ENCODE measurements around the gene CACNA1D.

CACNA1D gene

GRCh38 chr3:53594276-53594675 is 99.9 kb downstream of the CACNA1D start:
- H3K4me1 ChIP-seq (ENCODE audit: control insufficient read depth, insufficient read depth, low read length), result no peaks in the 10 kb centered on the region
- no peak overlapping the region for H3K4me3 ChIP-seq (ENCODE audit: low read depth, low read length)
- H3K9ac ChIP-seq (ENCODE audit: low read length), result no peak overlapping the region
- H3K27me3 ChIP-seq (ENCODE audit: control insufficient read depth, insufficient read depth, low read length), result no peaks in the 10 kb centered on the region
- H3K36me3 ChIP-seq (ENCODE audit: control insufficient read depth, insufficient read depth, low read length), result no peaks in the 10 kb centered on the region
- peaks cover 7% of the 10 kb centered on the region; the same call in 1 of the 2 replicates for H3K9me3 ChIP-seq (ENCODE audit: control insufficient read depth, insufficient read depth, low read depth, low read length)
- no peak overlapping the region for H3K27ac ChIP-seq (ENCODE audit: low read depth, low read length)

- Histone ChIP-seq H3K9ac (ENCODE audit: low read length) (no peak overlapping the region), H3K27me3 (ENCODE audit: control insufficient read depth, insufficient read depth, low read length) (no peaks in the 10 kb centered on the region), H3K9me3 (ENCODE audit: control insufficient read depth, insufficient read depth, low read depth, low read length) (peaks cover 7% of the 10 kb centered on the region; the same call in 1 of the 2 replicates), H3K4me3 (ENCODE audit: low read depth, low read length) (no peak overlapping the region), H3K27ac (ENCODE audit: low read depth, low read length) (no peak overlapping the region), H3K36me3 (ENCODE audit: control insufficient read depth, insufficient read depth, low read length) (no peaks in the 10 kb centered on the region), H3K4me1 (ENCODE audit: control insufficient read depth, insufficient read depth, low read length) (no peaks in the 10 kb centered on the region)
Measured at GRCh38 chr3:53595660-53596059, 101.2 kb downstream of the CACNA1D start.

- no peak overlapping the region for H3K27ac ChIP-seq (ENCODE audit: low read depth, low read length)
- no peaks in the 10 kb centered on the region for H3K27me3 ChIP-seq (ENCODE audit: control insufficient read depth, insufficient read depth, low read length)
- H3K9ac ChIP-seq (ENCODE audit: low read length), result no peak overlapping the region
- no peaks in the 10 kb centered on the region for H3K36me3 ChIP-seq (ENCODE audit: control insufficient read depth, insufficient read depth, low read length)
- H3K4me1 ChIP-seq (ENCODE audit: control insufficient read depth, insufficient read depth, low read length), result no peaks in the 10 kb centered on the region
- no peak overlapping the region for H3K4me3 ChIP-seq (ENCODE audit: low read depth, low read length)
- peaks cover 7% of the 10 kb centered on the region; the same call in 1 of the 2 replicates for H3K9me3 ChIP-seq (ENCODE audit: control insufficient read depth, insufficient read depth, low read depth, low read length)
Measured at GRCh38 chr3:53597136-53597915, 102.9 kb downstream of the CACNA1D start.

GRCh38 chr3:53599771-53600170 is 105.4 kb downstream of the CACNA1D start:
- Histone ChIP-seq H3K27me3 (ENCODE audit: control insufficient read depth, insufficient read depth, low read length) (peaks cover 9% of the 10 kb centered on the region; the same call in 1 of the 2 replicates), H3K27ac (ENCODE audit: low read depth, low read length) (no peak overlapping the region), H3K9ac (ENCODE audit: low read length) (no peak overlapping the region), H3K4me3 (ENCODE audit: low read depth, low read length) (no peak overlapping the region), H3K9me3 (ENCODE audit: control insufficient read depth, insufficient read depth, low read depth, low read length) (peaks cover 7% of the 10 kb centered on the region; the same call in 1 of the 2 replicates), H3K4me1 (ENCODE audit: control insufficient read depth, insufficient read depth, low read length) (no peaks in the 10 kb centered on the region), H3K36me3 (ENCODE audit: control insufficient read depth, insufficient read depth, low read length) (no peaks in the 10 kb centered on the region)

- Histone ChIP-seq H3K9me3 (ENCODE audit: control insufficient read depth, insufficient read depth, low read depth, low read length) (peaks cover 12% of the 10 kb centered on the region), H3K27me3 (ENCODE audit: control insufficient read depth, insufficient read depth, low read length) (peaks cover 9% of the 10 kb centered on the region; the same call in 1 of the 2 replicates), H3K4me1 (ENCODE audit: control insufficient read depth, insufficient read depth, low read length) (no peaks in the 10 kb centered on the region)
Measured at GRCh38 chr3:53602866-53603265, 108.5 kb downstream of the CACNA1D start.

GRCh38 chr3:53604232-53604631 is 109.8 kb downstream of the CACNA1D start:
- Histone ChIP-seq H3K4me1 (ENCODE audit: control insufficient read depth, insufficient read depth, low read length) (no peaks in the 10 kb centered on the region), H3K9ac (ENCODE audit: low read length) (no peak overlapping the region), H3K9me3 (ENCODE audit: control insufficient read depth, insufficient read depth, low read depth, low read length) (peaks cover 12% of the 10 kb centered on the region), H3K4me3 (ENCODE audit: low read depth, low read length) (no peak overlapping the region), H3K27ac (ENCODE audit: low read depth, low read length) (no peak overlapping the region), H3K27me3 (ENCODE audit: control insufficient read depth, insufficient read depth, low read length) (peaks cover 9% of the 10 kb centered on the region; the same call in 1 of the 2 replicates), H3K36me3 (ENCODE audit: control insufficient read depth, insufficient read depth, low read length) (no peaks in the 10 kb centered on the region)

More at GRCh38 chr3:53602866-53603265, 108.5 kb downstream of the CACNA1D start:
- no peak overlapping the region for H3K4me3 ChIP-seq (ENCODE audit: low read depth, low read length)
- H3K27ac ChIP-seq (ENCODE audit: low read depth, low read length), result no peak overlapping the region
- H3K9ac ChIP-seq (ENCODE audit: low read length), result no peak overlapping the region
- H3K36me3 ChIP-seq (ENCODE audit: control insufficient read depth, insufficient read depth, low read length), result no peaks in the 10 kb centered on the region

- Histone ChIP-seq H3K4me1 (ENCODE audit: control insufficient read depth, insufficient read depth, low read length) (no peaks in the 10 kb centered on the region), H3K27ac (ENCODE audit: low read depth, low read length) (no peak overlapping the region), H3K9me3 (ENCODE audit: control insufficient read depth, insufficient read depth, low read depth, low read length) (peaks cover 12% of the 10 kb centered on the region), H3K9ac (ENCODE audit: low read length) (no peak overlapping the region), H3K36me3 (ENCODE audit: control insufficient read depth, insufficient read depth, low read length) (no peaks in the 10 kb centered on the region), H3K27me3 (ENCODE audit: control insufficient read depth, insufficient read depth, low read length) (peaks cover 9% of the 10 kb centered on the region; the same call in 1 of the 2 replicates), H3K4me3 (ENCODE audit: low read depth, low read length) (no peak overlapping the region)
Measured at GRCh38 chr3:53606793-53607192, 112.4 kb downstream of the CACNA1D start.

- H3K9ac ChIP-seq (ENCODE audit: low read length), result no peak overlapping the region
- H3K36me3 ChIP-seq (ENCODE audit: control insufficient read depth, insufficient read depth, low read length), result no peaks in the 10 kb centered on the region
- no peaks in the 10 kb centered on the region for H3K4me1 ChIP-seq (ENCODE audit: control insufficient read depth, insufficient read depth, low read length)
- 0 out of 2 replicates have a peak, but pooled peaks cover 3% of the 10 kb centered on the region for H3K27me3 ChIP-seq (ENCODE audit: control insufficient read depth, insufficient read depth, low read length)
- H3K4me3 ChIP-seq (ENCODE audit: low read depth, low read length), result no peak overlapping the region
- H3K9me3 ChIP-seq (ENCODE audit: control insufficient read depth, insufficient read depth, low read depth, low read length), result no peaks in the 10 kb centered on the region
- no peak overlapping the region for H3K27ac ChIP-seq (ENCODE audit: low read depth, low read length)
Measured at GRCh38 chr3:53612508-53612907, 118.1 kb downstream of the CACNA1D start.

GRCh38 chr3:53613125-53613524 is 118.7 kb downstream of the CACNA1D start:
- no peaks in the 10 kb centered on the region for H3K36me3 ChIP-seq (ENCODE audit: control insufficient read depth, insufficient read depth, low read length)
- H3K9ac ChIP-seq (ENCODE audit: low read length), result no peak overlapping the region
- no peak overlapping the region for H3K4me3 ChIP-seq (ENCODE audit: low read depth, low read length)
- no peaks in the 10 kb centered on the region for H3K9me3 ChIP-seq (ENCODE audit: control insufficient read depth, insufficient read depth, low read depth, low read length)
- H3K4me1 ChIP-seq (ENCODE audit: control insufficient read depth, insufficient read depth, low read length), result no peaks in the 10 kb centered on the region
- no peak overlapping the region for H3K27ac ChIP-seq (ENCODE audit: low read depth, low read length)
- H3K27me3 ChIP-seq (ENCODE audit: control insufficient read depth, insufficient read depth, low read length), result 0 out of 2 replicates have a peak, but pooled peaks cover 3% of the 10 kb centered on the region

GRCh38 chr3:53614307-53614706 is 119.9 kb downstream of the CACNA1D start:
- Histone ChIP-seq H3K9ac (ENCODE audit: low read length) (no peak overlapping the region), H3K27me3 (ENCODE audit: control insufficient read depth, insufficient read depth, low read length) (0 out of 2 replicates have a peak, but pooled peaks cover 6% of the 10 kb centered on the region), H3K27ac (ENCODE audit: low read depth, low read length) (no peak overlapping the region), H3K9me3 (ENCODE audit: control insufficient read depth, insufficient read depth, low read depth, low read length) (no peaks in the 10 kb centered on the region), H3K36me3 (ENCODE audit: control insufficient read depth, insufficient read depth, low read length) (no peaks in the 10 kb centered on the region), H3K4me3 (ENCODE audit: low read depth, low read length) (no peak overlapping the region), H3K4me1 (ENCODE audit: control insufficient read depth, insufficient read depth, low read length) (no peaks in the 10 kb centered on the region)

GRCh38 chr3:53616321-53616720 is 121.9 kb downstream of the CACNA1D start:
- Histone ChIP-seq H3K27ac (ENCODE audit: low read depth, low read length) (no peak overlapping the region), H3K36me3 (ENCODE audit: control insufficient read depth, insufficient read depth, low read length) (no peaks in the 10 kb centered on the region), H3K9me3 (ENCODE audit: control insufficient read depth, insufficient read depth, low read depth, low read length) (no peaks in the 10 kb centered on the region), H3K4me1 (ENCODE audit: control insufficient read depth, insufficient read depth, low read length) (no peaks in the 10 kb centered on the region), H3K27me3 (ENCODE audit: control insufficient read depth, insufficient read depth, low read length) (0 out of 2 replicates have a peak, but pooled peaks cover 6% of the 10 kb centered on the region), H3K4me3 (ENCODE audit: low read depth, low read length) (no peak overlapping the region), H3K9ac (ENCODE audit: low read length) (no peak overlapping the region)
